GM19238 (cell line): ENCODE data around the gene GM2A.
"Not testable (repeated sequence)": the region's sequence is repeated elsewhere in the genome, so short reads cannot be mapped to it uniquely, and the experiment has no call there.

Experiments
- DNase-seq: peaks from one replicate; pipeline ENCODE4 v3.0.0; 2011; ENCODE audit warnings: low spot score; ENCODE audit not compliant: insufficient read length

Gene GM2A

GRCh38 chr5:151227918-151228447 is 25.0 kb upstream of the GM2A start:
- no peak for DNase-seq

- DNase-seq: no peak
Observed at GRCh38 chr5:151228986-151229385, 24.0 kb upstream of the GM2A start.

GRCh38 chr5:151230048-151230680 is 22.8 kb upstream of the GM2A start:
- DNase-seq: no peak

- no peak for DNase-seq
Observed at GRCh38 chr5:151231359-151231758, 21.6 kb upstream of the GM2A start.

- peak; percentile 57 for DNase-seq
Observed at GRCh38 chr5:151233616-151234085, 19.3 kb upstream of the GM2A start.

GRCh38 chr5:151234476-151235238 is 18.3 kb upstream of the GM2A start:
- DNase-seq: peak; percentile 60

GRCh38 chr5:151235239-151235571 is 17.8 kb upstream of the GM2A start:
- DNase-seq: not testable (repeated sequence)

- DNase-seq: no peak
Observed at GRCh38 chr5:151236888-151237287, 16.1 kb upstream of the GM2A start.

GRCh38 chr5:151237685-151238084 is 15.3 kb upstream of the GM2A start:
- no peak for DNase-seq

GRCh38 chr5:151238303-151238741 is 14.7 kb upstream of the GM2A start:
- DNase-seq: peak; percentile 55

GRCh38 chr5:151239237-151239861 is 13.6 kb upstream of the GM2A start:
- peak; percentile 55 for DNase-seq

- not testable (repeated sequence) for DNase-seq
Observed at GRCh38 chr5:151240268-151240835, 12.6 kb upstream of the GM2A start.

- no peak for DNase-seq
Observed at GRCh38 chr5:151240924-151241635, 11.9 kb upstream of the GM2A start.

GRCh38 chr5:151243127-151243526 is 9.9 kb upstream of the GM2A start:
- DNase-seq: no peak

GRCh38 chr5:151243564-151243963 is 9.4 kb upstream of the GM2A start:
- DNase-seq: no peak

GRCh38 chr5:151244206-151244605 is 8.8 kb upstream of the GM2A start:
- no peak for DNase-seq

- DNase-seq: no peak
Observed at GRCh38 chr5:151245680-151246219, 7.2 kb upstream of the GM2A start.

- no peak for DNase-seq
Observed at GRCh38 chr5:151248651-151249050, 4.3 kb upstream of the GM2A start.

- DNase-seq: no peak
Observed at GRCh38 chr5:151249281-151249680, 3.7 kb upstream of the GM2A start.

- no peak for DNase-seq
Observed at GRCh38 chr5:151250346-151251000, 2.5 kb upstream of the GM2A start.
